Neural progenitor cell (in vitro differentiated cells): ENCODE results near the gene OR52A1.

Experiments
- EZH2 ChIP-seq: fragments of 200-600 bp; sonication (generic); IDR thresholded peaks from 2 replicates; pipeline ENCODE4 v1.6.1; 2017; ENCODE audit warnings: antibody characterized with exemption, mild to moderate bottlenecking, moderate library complexity
- EZH2phosphoT487 ChIP-seq: fragments of 200-600 bp; sonication (generic); IDR thresholded peaks from 2 replicates; pipeline ENCODE4 v1.6.1; 2017; ENCODE audit warnings: antibody characterized with exemption
- TF ChIP-seq, protein P1 (sequence below): fragments of 200-600 bp; sonication (generic); IDR thresholded peaks from 2 replicates; pipeline ENCODE4 v1.5.1; 2017; ENCODE audit warnings: antibody characterized with exemption, mild to moderate bottlenecking

GRCh38 chr11:5117588-5117987 is 37.0 kb downstream of the OR52A1 start:
- no peak for TF ChIP-seq EZH2
- TF ChIP-seq, protein P1, sequence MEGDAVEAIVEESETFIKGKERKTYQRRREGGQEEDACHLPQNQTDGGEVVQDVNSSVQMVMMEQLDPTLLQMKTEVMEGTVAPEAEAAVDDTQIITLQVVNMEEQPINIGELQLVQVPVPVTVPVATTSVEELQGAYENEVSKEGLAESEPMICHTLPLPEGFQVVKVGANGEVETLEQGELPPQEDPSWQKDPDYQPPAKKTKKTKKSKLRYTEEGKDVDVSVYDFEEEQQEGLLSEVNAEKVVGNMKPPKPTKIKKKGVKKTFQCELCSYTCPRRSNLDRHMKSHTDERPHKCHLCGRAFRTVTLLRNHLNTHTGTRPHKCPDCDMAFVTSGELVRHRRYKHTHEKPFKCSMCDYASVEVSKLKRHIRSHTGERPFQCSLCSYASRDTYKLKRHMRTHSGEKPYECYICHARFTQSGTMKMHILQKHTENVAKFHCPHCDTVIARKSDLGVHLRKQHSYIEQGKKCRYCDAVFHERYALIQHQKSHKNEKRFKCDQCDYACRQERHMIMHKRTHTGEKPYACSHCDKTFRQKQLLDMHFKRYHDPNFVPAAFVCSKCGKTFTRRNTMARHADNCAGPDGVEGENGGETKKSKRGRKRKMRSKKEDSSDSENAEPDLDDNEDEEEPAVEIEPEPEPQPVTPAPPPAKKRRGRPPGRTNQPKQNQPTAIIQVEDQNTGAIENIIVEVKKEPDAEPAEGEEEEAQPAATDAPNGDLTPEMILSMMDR = no peak
- no peak for TF ChIP-seq EZH2phosphoT487
